ENCODE measurements around the gene DNAJC3. TPM values are rescaled to one million over a fixed set of nuclear protein-coding genes. Genes with fewer than 3 reads are reported as not detected.

DNAJC3 gene
- total RNA-seq, 4 donors from 2014 or later: 22.2 to 37.7 (median 28.8) TPM

- no peak overlapping the region for H3K4me3 ChIP-seq (ENCODE audit: low read depth, poor library complexity, severe bottlenecking)
- TF ChIP-seq POLR2A (IDR thresholded peaks at IDR 0.05) (no peak), CTCF (IDR thresholded peaks at IDR 0.05) (no peak)
- 5 to 6% methylated on average over 1 of the region's 1 CpG for WGBS, 2 donors
- intact Hi-C loops (cut with DNase I; ENCODE audit: low total_unique reads): loop anchor here (5.0 kb wide), 1 partner anchor 211 kb away; no protein-coding TSS in a partner anchor
- DNase-seq (ENCODE audit: low spot score in 2 of 2): no peak
These were observed 156.8 kb downstream of the DNAJC3 start for GRCh38 chr13:95833719-95834118.

GRCh38 chr13:95834134-95834765, 157.3 kb downstream of the DNAJC3 start:
- 13 to 20% methylated on average over 3 of the region's 3 CpGs for WGBS, 2 donors
- DNase-seq (ENCODE audit: low spot score in 2 of 2): peak; percentile 39 to 91
- H3K4me3 ChIP-seq (ENCODE audit: low read depth, poor library complexity, severe bottlenecking): no peak overlapping the region
- intact Hi-C loops (cut with DNase I; ENCODE audit: low total_unique reads): loop anchor here (5.0 kb wide), 1 partner anchor 212 kb away; no protein-coding TSS in a partner anchor
- TF ChIP-seq POLR2A (IDR thresholded peaks at IDR 0.05) (no peak), CTCF (IDR thresholded peaks at IDR 0.05) (peak in 1 of 3 donors; percentile 68)

- DNase-seq (ENCODE audit: low spot score in 2 of 2): no peak
- TF ChIP-seq CTCF (IDR thresholded peaks at IDR 0.05) (no peak), POLR2A (IDR thresholded peaks at IDR 0.05) (no peak)
- intact Hi-C loops (cut with DNase I; ENCODE audit: low total_unique reads): no loop called here
- H3K4me3 ChIP-seq (ENCODE audit: low read depth, poor library complexity, severe bottlenecking): no peak overlapping the region
These were observed 165.0 kb downstream of the DNAJC3 start for GRCh38 chr13:95841894-95842293.

GRCh38 chr13:95842898-95843297, 166.0 kb downstream of the DNAJC3 start:
- intact Hi-C loops (cut with DNase I; ENCODE audit: low total_unique reads): no loop called here
- TF ChIP-seq CTCF (IDR thresholded peaks at IDR 0.05) (no peak), POLR2A (IDR thresholded peaks at IDR 0.05) (no peak)
- WGBS, 2 donors: 91 to 92% methylated on average over 2 of the region's 2 CpGs
- no peak for DNase-seq (ENCODE audit: low spot score in 2 of 2)
- no peak overlapping the region for H3K4me3 ChIP-seq (ENCODE audit: low read depth, poor library complexity, severe bottlenecking)

Other genes with a start within 250 kb of the DNAJC3 start
- 10 to 100 TPM in 3 of 4 donors, 1 to 10 TPM in 1; 7.6 to 33.3 (median 19.9) TPM for gene CLDN10, start 124.4 kb upstream of the DNAJC3 start, total RNA-seq
- gene DZIP1, start 32.4 kb upstream of the DNAJC3 start, total RNA-seq: 1 to 10 TPM in 3 of 4 donors, under 1 TPM in 1; 0.42 to 2.7 (median 1.8) TPM

Measured in lower leg skin (tissue), 4 donors.